Liver (tissue), 9 donors: ENCODE data around the gene PRKCG. TPM values are rescaled to one million over a fixed set of nuclear protein-coding genes. Genes with fewer than 3 reads are reported as not detected.

Source experiments
- DNase-seq: peaks from one replicate; pipeline ENCODE4 v3.0.0-alpha.2; 2017; ENCODE audit warnings: low spot score
- H3K27ac ChIP-seq, 2 donors: one replicate each; pipeline ENCODE4 v1.7.0; 2013; ENCODE audit warnings: inconsistent platforms in 2 of 2, low read length in 2 of 2, control low read depth in 1 of 2, low read depth in 1 of 2, mild to moderate bottlenecking in 1 of 2
- H3K27me3 ChIP-seq, 4 donors: one replicate each; pipeline versions ENCODE4 v1.6.1 to v1.7.0; 2013; ENCODE audit warnings: low read length in 3 of 4, inconsistent platforms in 1 of 4, mild to moderate bottlenecking in 1 of 4, moderate library complexity in 1 of 4; ENCODE audit not compliant: control insufficient read depth in 4 of 4, insufficient read depth in 4 of 4
- H3K36me3 ChIP-seq, 4 donors: one replicate each; pipeline versions ENCODE4 v1.6.1 to v1.7.0; 2013; ENCODE audit warnings: low read length in 3 of 4, mild to moderate bottlenecking in 3 of 4, low read depth in 1 of 4, moderate library complexity in 1 of 4; ENCODE audit not compliant: control insufficient read depth in 4 of 4, insufficient read depth in 3 of 4
- H3K4me1 ChIP-seq, 4 donors: one replicate each; pipeline versions ENCODE4 v1.6.1 to v1.7.0; 2013; ENCODE audit warnings: low read length in 3 of 4, mild to moderate bottlenecking in 3 of 4, moderate library complexity in 1 of 4; ENCODE audit not compliant: control insufficient read depth in 4 of 4, insufficient read depth in 4 of 4
- H3K4me3 ChIP-seq, 3 donors: one replicate each; pipeline versions ENCODE4 v1.6.1 to v1.7.0; 2013; ENCODE audit warnings: low read length in 3 of 3, control low read depth in 1 of 3, low read depth in 1 of 3, mild to moderate bottlenecking in 1 of 3
- H3K9ac ChIP-seq, 2 donors: one replicate each; pipeline ENCODE4 v1.7.0; 2013; ENCODE audit warnings: low read length in 2 of 2, mild to moderate bottlenecking in 2 of 2, moderate library complexity in 2 of 2, control low read depth in 1 of 2, low read depth in 1 of 2
- H3K9me3 ChIP-seq, 4 donors: one replicate each; pipeline versions ENCODE4 v1.6.1 to v1.7.0; 2013; ENCODE audit warnings: low read length in 3 of 4; ENCODE audit not compliant: control insufficient read depth in 4 of 4
- ATF3 ChIP-seq: IDR thresholded peaks from 2 replicates; pipeline ENCODE4 v1.6.1; 2016; ENCODE audit warnings: antibody characterized with exemption
- CTCF ChIP-seq: fragments of 150-350 bp; IDR thresholded peaks from 2 replicates; pipeline ENCODE4 v1.5.1; 2017; ENCODE audit warnings: improper control_type of control experiment, low read depth, low read length; ENCODE audit not compliant: missing input control
- EGR1 ChIP-seq, 2 donors: IDR thresholded peaks; 2 replicates each; pipeline ENCODE4 v1.6.1; 2016 to 2018; ENCODE audit warnings: antibody characterized with exemption in 2 of 2, low read depth in 2 of 2
- FOXA1 ChIP-seq: IDR thresholded peaks from 2 replicates; pipeline ENCODE4 v1.6.1; 2016; ENCODE audit warnings: antibody characterized with exemption
- FOXA2 ChIP-seq: IDR thresholded peaks from 2 replicates; pipeline ENCODE4 v1.6.1; 2016; ENCODE audit warnings: antibody characterized with exemption
- GABPA ChIP-seq, 2 donors: IDR thresholded peaks in 1 of 2; conservative IDR thresholded peaks in 1 of 2; 2 replicates each; pipeline ENCODE4 v1.6.1; 2016; ENCODE audit warnings: antibody characterized with exemption in 2 of 2, mild to moderate bottlenecking in 1 of 2, moderate library complexity in 1 of 2
- HNF4A ChIP-seq, 2 donors: conservative IDR thresholded peaks; 2 replicates each; pipeline ENCODE4 v1.6.1; 2016; ENCODE audit warnings: antibody characterized with exemption in 2 of 2, mild to moderate bottlenecking in 2 of 2
- HNF4G ChIP-seq: IDR thresholded peaks from 2 replicates; pipeline ENCODE4 v1.6.1; 2016; ENCODE audit warnings: antibody characterized with exemption
- JUND ChIP-seq, 2 donors: IDR thresholded peaks; 2 replicates each; pipeline ENCODE4 v1.6.1; 2016; ENCODE audit warnings: antibody characterized with exemption in 2 of 2
- NR2F2 ChIP-seq: IDR thresholded peaks from 2 replicates; pipeline ENCODE4 v1.6.1; 2016; ENCODE audit warnings: antibody characterized with exemption
- RAD21 ChIP-seq, 2 donors: IDR thresholded peaks; 2 replicates each; pipeline ENCODE4 v1.6.1; 2016; ENCODE audit warnings: antibody characterized with exemption in 2 of 2, mild to moderate bottlenecking in 2 of 2
- REST ChIP-seq: IDR thresholded peaks from 2 replicates; pipeline ENCODE4 v1.6.1; 2016; ENCODE audit warnings: antibody characterized with exemption, mild to moderate bottlenecking
- RXRA ChIP-seq, 2 donors: IDR thresholded peaks; 2 replicates each; pipeline ENCODE4 v1.6.1; 2017 to 2018; ENCODE audit warnings: antibody characterized with exemption in 2 of 2, mild to moderate bottlenecking in 1 of 2
- SP1 ChIP-seq: IDR thresholded peaks from 2 replicates; pipeline ENCODE4 v1.6.1; 2018; ENCODE audit warnings: antibody characterized with exemption, mild to moderate bottlenecking
- TAF1 ChIP-seq: conservative IDR thresholded peaks from 2 replicates; pipeline ENCODE4 v1.6.1; 2016; ENCODE audit warnings: antibody characterized with exemption, mild to moderate bottlenecking
- YY1 ChIP-seq: IDR thresholded peaks from 2 replicates; pipeline ENCODE4 v1.6.1; 2016; ENCODE audit warnings: antibody characterized with exemption, mild to moderate bottlenecking
- WGBS: extraction: QIAGEN DNeasy Blood & Tissue Kit; methylation state at CpG from one replicate; pipeline ENCODE4 v1.1.7; 2013; 5-methylcytosine and 5-hydroxymethylcytosine counted together
- polyA plus RNA-seq, 2 donors: library from polyadenylated mRNA; stranded (reverse) in 1 of 2; unstranded in 1 of 2; fragments of 200-250 nt in 1 of 2; fragments of >200 nt in 1 of 2; fragmentation: Nextera tagmentation in 1 of 2; extraction: Ambion mirVana in 1 of 2; gene quantifications; one replicate each; pipeline versions ENCODE4 v1.2.1 to v1.2.3, GENCODE V29; 2013 to 2015
- total RNA-seq, 2 donors: library from RNA; depleted of rRNA; stranded (reverse); fragments of >200 nt; gene quantifications; one replicate each; pipeline ENCODE4 v1.2.3, GENCODE V29; 2014
- TF ChIP-seq, protein P1 (sequence below): IDR thresholded peaks from 2 replicates; pipeline ENCODE4 v1.6.1; 2016; ENCODE audit warnings: antibody characterized with exemption
- TF ChIP-seq, protein P2 (sequence below): IDR thresholded peaks from 2 replicates; pipeline ENCODE4 v1.6.1; 2016; ENCODE audit warnings: antibody characterized with exemption
- donor health status: healthy.
- donor health status: healthy.
- donor health status: healthy.
- donor health status: healthy.
- donor health status: healthy.

PRKCG gene
- total and polyA plus RNA-seq, 4 donors: 0.09 TPM; not detected in 3

- 8% methylated on average over 16 of the region's 16 CpGs for WGBS
- Histone ChIP-seq H3K9me3 (no peaks in the 10 kb centered on the region), H3K4me3 (no peak overlapping the region), H3K4me1 (no peaks in the 10 kb centered on the region), H3K27ac (no peak overlapping the region), H3K27me3 (peaks cover 0 to 6% (median 2%) of the 10 kb centered on the region in 4 donors), H3K36me3 (no peaks in the 10 kb centered on the region), H3K9ac (no peak overlapping the region)
- no peak for DNase-seq
- no peak for TF ChIP-seq RXRA (IDR thresholded peaks at IDR 0.05)
- TF ChIP-seq FOXA2: no peak
- no peak for TF ChIP-seq RAD21 (IDR thresholded peaks at IDR 0.05)
- no peak for TF ChIP-seq ATF3
- no peak for TF ChIP-seq GABPA (IDR thresholded peaks at IDR 0.05 in 1 of 2, conservative IDR thresholded peaks at IDR 0.05 in 1 of 2)
- TF ChIP-seq CTCF: no peak
- TF ChIP-seq HNF4A (conservative IDR thresholded peaks at IDR 0.05): no peak
- TF ChIP-seq HNF4G: no peak
- no peak for TF ChIP-seq JUND (IDR thresholded peaks at IDR 0.05)
- TF ChIP-seq, protein P1, sequence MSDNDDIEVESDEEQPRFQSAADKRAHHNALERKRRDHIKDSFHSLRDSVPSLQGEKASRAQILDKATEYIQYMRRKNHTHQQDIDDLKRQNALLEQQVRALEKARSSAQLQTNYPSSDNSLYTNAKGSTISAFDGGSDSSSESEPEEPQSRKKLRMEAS: no peak
- no peak for TF ChIP-seq TAF1
- no peak for TF ChIP-seq NR2F2
- TF ChIP-seq FOXA1: no peak
- TF ChIP-seq, protein P2, sequence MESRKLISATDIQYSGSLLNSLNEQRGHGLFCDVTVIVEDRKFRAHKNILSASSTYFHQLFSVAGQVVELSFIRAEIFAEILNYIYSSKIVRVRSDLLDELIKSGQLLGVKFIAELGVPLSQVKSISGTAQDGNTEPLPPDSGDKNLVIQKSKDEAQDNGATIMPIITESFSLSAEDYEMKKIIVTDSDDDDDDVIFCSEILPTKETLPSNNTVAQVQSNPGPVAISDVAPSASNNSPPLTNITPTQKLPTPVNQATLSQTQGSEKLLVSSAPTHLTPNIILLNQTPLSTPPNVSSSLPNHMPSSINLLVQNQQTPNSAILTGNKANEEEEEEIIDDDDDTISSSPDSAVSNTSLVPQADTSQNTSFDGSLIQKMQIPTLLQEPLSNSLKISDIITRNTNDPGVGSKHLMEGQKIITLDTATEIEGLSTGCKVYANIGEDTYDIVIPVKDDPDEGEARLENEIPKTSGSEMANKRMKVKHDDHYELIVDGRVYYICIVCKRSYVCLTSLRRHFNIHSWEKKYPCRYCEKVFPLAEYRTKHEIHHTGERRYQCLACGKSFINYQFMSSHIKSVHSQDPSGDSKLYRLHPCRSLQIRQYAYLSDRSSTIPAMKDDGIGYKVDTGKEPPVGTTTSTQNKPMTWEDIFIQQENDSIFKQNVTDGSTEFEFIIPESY: no peak
These were observed 16.2 kb downstream of the PRKCG start for GRCh38 chr19:53898166-53898565.

- peaks cover 0 to 6% (median 2%) of the 10 kb centered on the region in 4 donors for H3K27me3 ChIP-seq
- no peak overlapping the region for H3K9ac ChIP-seq
- no peaks in the 10 kb centered on the region for H3K4me1 ChIP-seq
- H3K9me3 ChIP-seq: no peaks in the 10 kb centered on the region
- WGBS: 6% methylated on average over 42 of the region's 42 CpGs
- H3K4me3 ChIP-seq: no peak overlapping the region
- no peak overlapping the region for H3K27ac ChIP-seq
- no peak for DNase-seq
- no peaks in the 10 kb centered on the region for H3K36me3 ChIP-seq
- TF ChIP-seq SP1: no peak
- TF ChIP-seq GABPA (IDR thresholded peaks at IDR 0.05 in 1 of 2, conservative IDR thresholded peaks at IDR 0.05 in 1 of 2): no peak
- no peak for TF ChIP-seq RAD21 (IDR thresholded peaks at IDR 0.05)
- TF ChIP-seq RXRA (IDR thresholded peaks at IDR 0.05): no peak
- no peak for TF ChIP-seq JUND (IDR thresholded peaks at IDR 0.05)
- no peak for TF ChIP-seq ATF3
- TF ChIP-seq CTCF: no peak
- TF ChIP-seq FOXA2: no peak
- no peak for TF ChIP-seq YY1
- TF ChIP-seq REST: no peak
- TF ChIP-seq, protein P2: no peak
- no peak for TF ChIP-seq FOXA1
- TF ChIP-seq EGR1 (IDR thresholded peaks at IDR 0.05; ENCODE audit: low read depth in 2 of 2): no peak
- TF ChIP-seq HNF4G: no peak
These were observed 16.8 kb downstream of the PRKCG start for GRCh38 chr19:53898636-53899341.
